ENCODE measurements around the gene CCDC88B.

CCDC88B gene

DNA sequence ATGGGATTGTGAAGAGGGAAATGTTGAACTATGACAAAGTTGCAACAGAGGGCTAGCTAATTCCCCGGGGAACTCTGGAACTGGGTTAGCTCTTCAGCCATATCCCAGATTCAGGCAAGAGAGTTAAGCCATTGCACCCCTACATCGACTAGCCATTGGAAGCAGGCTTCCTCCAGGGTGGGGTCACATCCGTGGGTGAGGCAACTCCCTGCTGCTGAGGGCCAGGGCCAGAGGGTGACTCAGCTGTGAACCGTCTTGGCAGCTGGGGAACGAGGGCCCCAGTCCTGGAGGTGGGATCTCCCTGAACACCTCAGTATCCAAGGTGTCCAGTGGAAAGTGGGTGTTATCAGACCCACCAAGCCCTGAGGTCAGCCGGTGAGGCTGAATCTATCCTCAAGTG is 60.1 kb downstream of the CCDC88B start:
- no peak for DNase-seq (ENCODE audit: low read depth)
- no peak overlapping the region for H3K4me3 ChIP-seq (ENCODE audit: low read depth, low read length)
- TF ChIP-seq, protein P1, sequence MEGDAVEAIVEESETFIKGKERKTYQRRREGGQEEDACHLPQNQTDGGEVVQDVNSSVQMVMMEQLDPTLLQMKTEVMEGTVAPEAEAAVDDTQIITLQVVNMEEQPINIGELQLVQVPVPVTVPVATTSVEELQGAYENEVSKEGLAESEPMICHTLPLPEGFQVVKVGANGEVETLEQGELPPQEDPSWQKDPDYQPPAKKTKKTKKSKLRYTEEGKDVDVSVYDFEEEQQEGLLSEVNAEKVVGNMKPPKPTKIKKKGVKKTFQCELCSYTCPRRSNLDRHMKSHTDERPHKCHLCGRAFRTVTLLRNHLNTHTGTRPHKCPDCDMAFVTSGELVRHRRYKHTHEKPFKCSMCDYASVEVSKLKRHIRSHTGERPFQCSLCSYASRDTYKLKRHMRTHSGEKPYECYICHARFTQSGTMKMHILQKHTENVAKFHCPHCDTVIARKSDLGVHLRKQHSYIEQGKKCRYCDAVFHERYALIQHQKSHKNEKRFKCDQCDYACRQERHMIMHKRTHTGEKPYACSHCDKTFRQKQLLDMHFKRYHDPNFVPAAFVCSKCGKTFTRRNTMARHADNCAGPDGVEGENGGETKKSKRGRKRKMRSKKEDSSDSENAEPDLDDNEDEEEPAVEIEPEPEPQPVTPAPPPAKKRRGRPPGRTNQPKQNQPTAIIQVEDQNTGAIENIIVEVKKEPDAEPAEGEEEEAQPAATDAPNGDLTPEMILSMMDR (IDR thresholded peaks at IDR 0.05; ENCODE audit: low read depth, low read length, missing control alignments) = no peak

DNA sequence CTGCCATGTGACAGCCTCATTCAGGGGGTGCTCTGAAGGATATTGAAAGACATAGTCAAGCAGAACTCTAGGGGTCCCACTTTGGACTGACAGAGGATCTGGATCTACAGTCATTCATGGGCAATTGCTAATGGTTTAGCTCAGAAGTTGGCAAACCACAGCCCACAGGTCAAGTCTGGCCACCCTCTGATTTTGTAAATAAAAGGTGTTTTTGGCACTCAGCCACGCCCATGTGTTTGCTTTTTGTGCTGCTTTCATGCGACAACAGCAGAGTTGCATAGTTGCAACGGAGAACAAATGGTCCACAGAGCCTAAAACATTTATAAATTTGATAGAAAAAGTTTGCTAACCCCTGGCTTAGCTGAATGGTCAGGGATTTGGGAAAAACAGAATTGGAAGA is 60.7 kb downstream of the CCDC88B start:
- H3K4me3 ChIP-seq (ENCODE audit: low read depth, low read length) = no peak overlapping the region
- DNase-seq (ENCODE audit: low read depth) = no peak

DNA sequence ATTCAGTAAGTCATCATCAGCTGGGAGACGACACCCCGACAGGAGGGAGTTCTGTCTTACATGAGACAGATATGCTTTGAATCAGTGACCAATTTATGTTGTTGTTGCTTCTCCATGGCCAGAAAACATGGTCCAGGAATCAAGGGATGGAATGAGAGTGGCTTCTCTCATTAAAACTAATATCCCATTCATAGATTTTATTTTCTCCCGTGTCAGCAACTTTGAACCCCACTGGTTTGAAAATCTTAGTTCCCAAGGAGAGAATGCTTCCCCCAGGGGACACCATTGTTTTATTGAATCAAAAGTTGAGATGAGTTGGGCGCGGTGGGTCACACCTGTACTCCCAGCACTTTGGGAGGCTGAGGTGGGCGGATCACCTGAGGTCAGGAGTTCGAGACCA is 61.8 kb downstream of the CCDC88B start:
- TF ChIP-seq, protein P1 (IDR thresholded peaks at IDR 0.05; ENCODE audit: low read depth, low read length, missing control alignments) = no peak
- H3K4me3 ChIP-seq (ENCODE audit: low read depth, low read length) = no peak overlapping the region
- DNase-seq (ENCODE audit: low read depth) = no peak

More for the DNA sequence above, 60.7 kb downstream of the CCDC88B start:
- TF ChIP-seq, protein P1 (IDR thresholded peaks at IDR 0.05; ENCODE audit: low read depth, low read length, missing control alignments) = no peak

DNA sequence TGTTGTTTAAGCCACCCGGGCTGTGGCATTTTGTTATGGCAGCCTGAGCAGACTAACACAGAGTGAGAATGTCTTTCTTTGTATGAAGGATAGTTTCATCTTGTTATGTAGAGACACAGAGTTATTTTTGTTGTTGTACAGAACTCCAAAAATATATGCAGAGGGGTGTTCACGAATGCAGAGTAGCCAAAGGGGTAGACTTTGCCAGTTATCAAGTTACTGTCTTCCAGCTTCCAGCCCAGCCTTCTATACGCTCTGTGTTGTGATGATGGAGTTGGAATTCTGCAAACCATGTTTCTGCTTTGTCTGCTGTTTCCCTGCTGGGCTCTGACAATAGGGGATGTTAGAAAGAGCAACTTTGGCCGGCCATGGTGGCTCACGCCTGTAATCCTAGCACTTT is 63.1 kb downstream of the CCDC88B start:
- no peak overlapping the region for H3K4me3 ChIP-seq (ENCODE audit: low read depth, low read length)
- TF ChIP-seq, protein P1 (IDR thresholded peaks at IDR 0.05; ENCODE audit: low read depth, low read length, missing control alignments) = no peak
- DNase-seq (ENCODE audit: low read depth) = no peak

DNA sequence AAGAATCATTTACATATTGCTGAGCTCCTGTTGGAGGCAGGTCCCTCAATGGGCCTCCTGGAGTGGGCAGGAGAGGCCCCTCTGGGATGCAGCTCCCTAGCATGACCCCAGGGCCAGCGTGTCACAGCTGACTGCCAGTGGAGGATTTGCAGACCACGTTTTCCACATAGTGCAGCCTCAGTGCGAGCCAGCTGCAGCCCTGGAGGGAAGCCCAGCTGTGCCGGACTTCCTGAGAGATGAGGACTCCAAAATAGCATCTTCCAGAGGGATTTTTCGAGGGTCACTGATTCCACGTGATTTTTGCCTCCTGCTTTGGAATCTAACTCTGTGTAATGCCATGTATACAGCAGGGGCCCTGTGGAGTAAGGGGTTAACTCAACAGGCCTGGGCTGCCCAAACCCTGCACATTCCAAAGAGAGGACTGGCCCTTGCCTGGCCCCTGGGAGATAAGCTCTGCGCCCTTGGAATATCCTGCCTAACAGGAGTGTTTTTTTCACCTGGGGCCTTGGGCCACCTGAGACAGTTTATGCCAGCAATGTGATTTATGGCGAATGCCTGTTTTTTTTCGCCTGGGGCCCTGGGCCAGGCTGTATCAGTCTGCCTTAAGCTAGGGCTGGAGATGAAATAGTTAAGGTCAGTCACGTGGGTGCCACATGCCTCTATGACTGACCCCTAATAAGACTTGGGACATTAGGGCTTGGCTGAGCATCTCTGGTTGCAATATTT is 66.4 kb downstream of the CCDC88B start:
- no peak overlapping the region for H3K4me3 ChIP-seq (ENCODE audit: low read depth, low read length)
- no peak for DNase-seq (ENCODE audit: low read depth)
- TF ChIP-seq, protein P1 (IDR thresholded peaks at IDR 0.05; ENCODE audit: low read depth, low read length, missing control alignments) = no peak

All from GM12864 (cell line).